Ishikawa (cell line): ENCODE data around the gene SPATA2L.

Experiments used
- CREB1 ChIP-seq: IDR thresholded peaks from 2 replicates; pipeline ENCODE4 v1.6.1; 2012; ENCODE audit warnings: low read depth
- EP300 ChIP-seq: IDR thresholded peaks from 2 replicates; pipeline ENCODE4 v1.6.1; 2012; ENCODE audit warnings: borderline replicate concordance
- NFIC ChIP-seq: IDR thresholded peaks from 2 replicates; pipeline ENCODE4 v1.6.1; 2012
- TAF1 ChIP-seq: IDR thresholded peaks from 2 replicates; pipeline ENCODE4 v1.6.1; 2012; ENCODE audit warnings: low read depth, mild to moderate bottlenecking
- USF1 ChIP-seq: IDR thresholded peaks from 2 replicates; pipeline ENCODE4 v1.6.1; 2012
- YY1 ChIP-seq: IDR thresholded peaks from 2 replicates; pipeline ENCODE4 v1.6.1; 2012; ENCODE audit warnings: low read depth

DNA sequence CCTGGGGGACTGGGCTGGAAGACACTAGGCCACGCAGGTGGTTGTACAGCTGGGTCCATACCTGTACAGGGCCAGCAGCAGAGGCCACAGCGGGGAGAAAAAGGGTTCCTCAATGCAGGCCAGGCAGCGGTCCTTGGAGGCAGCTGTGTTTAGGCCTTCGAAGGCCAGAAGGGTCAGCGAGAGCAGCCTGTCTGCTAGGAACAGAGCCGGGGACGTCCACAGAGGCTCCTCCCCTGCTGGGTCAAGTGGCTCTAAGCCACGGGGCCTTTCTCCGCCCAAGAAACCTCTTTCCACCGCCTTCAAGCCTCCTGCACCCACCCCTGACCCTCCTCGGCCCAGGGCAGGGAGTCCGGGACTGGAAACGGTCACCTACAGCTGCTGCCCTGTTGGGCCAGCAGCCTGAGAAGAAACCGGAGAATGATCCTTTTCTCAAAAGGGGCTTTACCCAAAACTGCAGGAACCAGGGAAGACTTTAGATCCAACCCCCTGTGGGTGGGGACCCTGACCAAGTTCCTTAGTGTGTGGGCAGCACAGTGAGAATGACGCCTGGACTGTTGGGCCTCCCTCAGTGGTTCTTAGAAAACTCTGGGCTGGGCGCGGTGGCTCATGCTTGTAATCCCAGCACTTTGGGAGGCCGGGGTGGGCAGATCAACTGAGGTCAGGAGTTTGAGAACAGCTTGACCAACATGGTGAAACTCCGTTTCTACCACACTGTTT, 8.4 kb upstream of the SPATA2L start:
- no peak for TF ChIP-seq YY1
- no peak for TF ChIP-seq EP300
- TF ChIP-seq NFIC, result no peak
- TF ChIP-seq TAF1, result no peak
- no peak for TF ChIP-seq CREB1
- no peak for TF ChIP-seq USF1
